IPS DF 6.9 (cell line): ENCODE measurements around the gene CLDN14.

ENCODE experiments used
- DNase-seq: peaks from one replicate; pipeline ENCODE4 v3.0.0-alpha.2; 2013; ENCODE audit warnings: low read depth, low spot score
- H3K27ac ChIP-seq: one replicate; pipeline ENCODE4 v1.5.1; 2013; ENCODE audit warnings: low read length, control low read depth
- H3K27me3 ChIP-seq: 2 replicates; pipeline ENCODE4 v1.6.1; 2013; ENCODE audit warnings: mild to moderate bottlenecking, low read length; ENCODE audit not compliant: control insufficient read depth, insufficient read depth
- H3K36me3 ChIP-seq: 2 replicates; pipeline ENCODE4 v1.6.1; 2013; ENCODE audit warnings: low read length; ENCODE audit not compliant: control insufficient read depth, insufficient read depth
- H3K4me1 ChIP-seq: 2 replicates; pipeline ENCODE4 v1.6.1; 2013; ENCODE audit warnings: low read length; ENCODE audit not compliant: control insufficient read depth, insufficient read depth
- H3K4me3 ChIP-seq: 2 replicates; pipeline ENCODE4 v1.5.1; 2013; ENCODE audit warnings: mild to moderate bottlenecking, low read length
- H3K9me3 ChIP-seq: 2 replicates; pipeline ENCODE4 v1.6.1; 2013; ENCODE audit warnings: low read length, inconsistent platforms; ENCODE audit not compliant: control insufficient read depth, insufficient read depth
- WGBS: extraction: QIAGEN DNeasy Blood & Tissue Kit; methylation state at CpG from one replicate; pipeline ENCODE4 v1.1.7; 2013; ENCODE audit warnings: mixed read lengths, missing lambda C conversion rate; ENCODE audit not compliant: insufficient read length, insufficient coverage; 5-methylcytosine and 5-hydroxymethylcytosine counted together

CLDN14 gene

DNA sequence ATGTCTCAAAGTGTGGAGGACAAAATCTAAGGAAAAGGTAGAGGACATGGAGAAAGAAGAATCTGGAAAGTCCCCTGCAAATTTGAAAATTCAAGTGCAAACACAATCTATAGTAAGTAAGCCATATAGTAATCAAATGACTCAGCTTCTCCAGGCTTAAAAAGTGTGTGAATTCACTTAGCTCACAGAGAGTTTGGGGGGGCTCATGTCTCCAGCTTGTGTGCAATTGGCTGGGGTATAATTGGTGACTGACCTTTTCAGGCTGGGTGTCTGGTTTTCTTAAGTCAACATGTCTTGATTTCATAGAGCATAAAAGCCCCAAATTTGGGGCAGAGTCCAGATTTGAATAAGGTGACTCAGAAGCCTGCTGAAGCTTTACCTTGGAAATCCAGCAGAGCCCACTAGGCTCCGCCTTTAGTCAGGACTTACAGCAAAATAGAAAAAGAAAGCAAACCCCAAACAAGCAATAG, 8.6 kb downstream of the CLDN14 start:
- DNase-seq = no peak
- no peak overlapping the region for H3K4me3 ChIP-seq
- H3K27me3 ChIP-seq = no peaks in the 10 kb centered on the region; the same call in 1 of the 2 replicates
- no CpG with 5 or more reads among the region's 1 CpG for WGBS
- H3K27ac ChIP-seq = no peak overlapping the region
- H3K4me1 ChIP-seq = no peaks in the 10 kb centered on the region
- no peaks in the 10 kb centered on the region for H3K9me3 ChIP-seq
- no peaks in the 10 kb centered on the region for H3K36me3 ChIP-seq

DNA sequence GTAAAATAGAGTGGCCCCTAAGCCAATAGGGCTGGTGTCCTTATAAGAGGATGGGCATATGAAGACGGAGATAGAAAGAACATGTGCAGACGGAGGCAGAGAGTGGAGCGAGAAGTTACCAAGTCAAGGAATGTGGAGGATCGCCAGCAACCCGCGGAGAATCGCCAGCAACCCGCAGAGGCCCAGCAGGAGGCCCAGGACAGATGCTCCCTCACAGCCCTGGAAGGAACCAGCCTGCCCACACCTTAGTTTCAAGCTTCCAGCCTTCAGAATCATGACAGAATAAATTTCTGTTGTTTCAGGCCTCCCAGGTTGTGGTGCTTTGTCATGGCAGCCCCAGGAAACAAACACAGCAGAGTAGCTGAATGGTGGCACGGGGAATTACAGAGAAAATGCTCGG, 9.6 kb downstream of the CLDN14 start:
- Histone ChIP-seq H3K4me1 (no peaks in the 10 kb centered on the region; the same call in 1 of the 2 replicates), H3K4me3 (no peak overlapping the region), H3K27ac (no peak overlapping the region), H3K27me3 (no peaks in the 10 kb centered on the region; the same call in none of the 2 replicates), H3K36me3 (no peaks in the 10 kb centered on the region), H3K9me3 (no peaks in the 10 kb centered on the region)
- no peak for DNase-seq
- WGBS = no CpG with 5 or more reads among the region's 10 CpGs

DNA sequence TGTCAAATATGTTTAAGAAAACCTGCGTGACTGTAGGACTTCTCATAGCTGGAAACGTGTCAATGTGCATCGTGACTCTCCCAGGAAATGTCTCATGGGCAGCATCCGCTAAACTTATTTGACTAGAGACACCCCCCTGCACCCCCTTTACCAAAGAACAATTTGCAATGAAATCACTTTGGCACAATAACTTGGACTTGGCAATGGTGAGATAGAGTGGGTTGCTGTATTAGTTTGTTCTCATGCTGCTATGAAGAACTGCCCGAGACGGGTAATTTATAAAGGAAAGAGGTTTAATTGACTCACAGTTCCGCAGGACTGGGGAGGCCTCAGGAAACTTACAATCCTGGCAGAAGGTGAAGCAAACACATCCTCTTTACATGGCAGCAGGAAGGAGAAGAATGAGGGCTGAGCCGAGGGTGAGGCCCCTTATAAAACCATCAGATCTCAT, 13.8 kb downstream of the CLDN14 start:
- no CpG with 5 or more reads among the region's 8 CpGs for WGBS
- Histone ChIP-seq H3K27me3 (no peaks in the 10 kb centered on the region; the same call in 1 of the 2 replicates), H3K4me3 (no peak overlapping the region)

DNA sequence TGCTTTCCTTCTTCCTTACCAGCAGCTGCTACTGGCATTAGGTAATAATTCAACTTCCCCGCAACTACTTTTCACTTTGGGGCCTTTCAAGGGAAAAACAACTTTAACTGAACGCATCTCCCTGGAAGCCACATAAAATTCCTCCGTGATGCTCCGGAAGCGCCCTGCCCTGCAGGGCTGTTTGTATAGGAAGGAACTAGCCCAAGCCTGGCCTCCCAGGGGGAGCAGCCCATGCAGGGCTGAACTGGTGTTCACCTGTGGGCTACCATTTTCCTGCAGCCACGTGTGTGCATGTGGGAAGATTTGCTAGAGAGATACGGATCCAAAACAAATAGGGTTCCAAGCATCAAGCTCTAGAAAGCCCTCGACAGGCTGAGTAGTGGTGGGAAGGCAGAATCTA, 14.4 kb downstream of the CLDN14 start:
- H3K36me3 ChIP-seq = no peaks in the 10 kb centered on the region
- H3K4me3 ChIP-seq = no peak overlapping the region
- peaks cover 2% of the 10 kb centered on the region for H3K4me1 ChIP-seq
- DNase-seq = no peak
- H3K27me3 ChIP-seq = no peaks in the 10 kb centered on the region; the same call in 1 of the 2 replicates
- no CpG with 5 or more reads among the region's 8 CpGs for WGBS
- no peak overlapping the region for H3K27ac ChIP-seq
- H3K9me3 ChIP-seq = no peaks in the 10 kb centered on the region

More for the DNA sequence above, 13.8 kb downstream of the CLDN14 start:
- Histone ChIP-seq H3K36me3 (no peaks in the 10 kb centered on the region), H3K4me1 (peaks cover 2% of the 10 kb centered on the region), H3K27ac (no peak overlapping the region), H3K9me3 (no peaks in the 10 kb centered on the region)
- DNase-seq = no peak

DNA sequence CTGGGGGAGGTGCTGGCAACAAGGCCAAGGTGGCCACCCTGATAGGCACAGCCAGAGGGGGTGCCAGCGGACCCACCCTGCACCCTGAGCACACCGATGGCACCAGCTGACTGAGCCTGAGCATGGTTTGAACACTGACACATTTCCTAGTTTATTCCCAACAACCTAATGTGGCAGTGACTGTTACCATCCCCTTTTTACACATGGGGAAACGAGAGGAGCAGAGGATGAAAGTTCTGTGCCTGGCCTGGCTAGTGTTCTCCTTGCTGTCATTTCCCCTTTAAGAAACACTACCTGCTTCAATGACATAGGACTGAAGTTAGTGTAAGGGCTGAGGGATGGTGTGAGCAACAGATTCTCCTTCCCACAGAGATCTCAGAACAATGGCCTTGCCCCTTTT, 15.3 kb downstream of the CLDN14 start:
- no peaks in the 10 kb centered on the region for H3K36me3 ChIP-seq
- WGBS = no CpG with 5 or more reads among the region's 3 CpGs
- H3K27ac ChIP-seq = no peak overlapping the region
- no peaks in the 10 kb centered on the region; the same call in 1 of the 2 replicates for H3K27me3 ChIP-seq
- no peak overlapping the region for H3K4me3 ChIP-seq
- H3K9me3 ChIP-seq = no peaks in the 10 kb centered on the region
- H3K4me1 ChIP-seq = peaks cover 2% of the 10 kb centered on the region
- no peak for DNase-seq

DNA sequence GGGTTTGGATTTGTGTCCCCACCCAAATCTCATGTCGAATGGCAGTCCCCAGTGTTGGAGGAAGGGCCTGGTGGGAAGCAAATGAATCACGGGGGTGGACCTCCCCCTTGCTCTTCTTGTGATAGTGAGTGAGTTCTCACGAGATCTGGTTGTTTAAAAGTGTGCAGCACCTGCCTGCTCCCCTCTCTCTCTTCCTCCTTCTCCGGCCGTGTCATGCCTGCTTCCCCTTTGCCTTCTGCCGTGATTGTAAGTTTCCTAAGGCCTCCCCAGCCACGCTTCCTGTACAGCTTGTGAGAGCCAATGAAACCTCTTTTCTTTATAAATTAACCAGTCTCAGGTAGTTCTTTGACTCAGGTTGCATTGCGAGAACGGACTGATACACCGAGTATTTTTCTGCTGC, 15.9 kb downstream of the CLDN14 start:
- no CpG with 5 or more reads among the region's 10 CpGs for WGBS
- Histone ChIP-seq H3K27me3 (no peaks in the 10 kb centered on the region; the same call in 1 of the 2 replicates), H3K9me3 (no peaks in the 10 kb centered on the region), H3K4me1 (peaks cover 2% of the 10 kb centered on the region), H3K4me3 (no peak overlapping the region), H3K27ac (no peak overlapping the region), H3K36me3 (no peaks in the 10 kb centered on the region)
- DNase-seq = no peak

DNA sequence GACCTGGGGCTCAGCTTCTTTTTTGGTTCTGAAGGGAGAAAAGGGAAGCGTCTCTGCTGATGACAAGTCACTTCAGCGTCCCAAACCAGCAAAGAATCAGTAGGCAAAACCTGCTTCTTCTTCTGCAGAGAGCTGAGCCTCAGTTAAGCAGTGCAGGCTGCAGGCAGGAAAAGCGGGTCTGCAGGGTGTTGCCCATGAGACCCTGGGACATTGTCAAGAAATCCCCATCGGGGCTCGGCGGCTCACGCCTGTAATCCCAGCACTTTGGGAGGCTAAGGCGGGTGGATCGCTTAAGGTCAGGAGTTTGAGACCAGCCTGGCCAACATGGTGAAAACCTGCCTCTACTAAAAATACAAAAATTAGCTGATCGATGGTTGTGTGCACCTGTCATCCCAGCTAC, 16.7 kb downstream of the CLDN14 start:
- Histone ChIP-seq H3K27ac (no peak overlapping the region), H3K27me3 (no peaks in the 10 kb centered on the region; the same call in 1 of the 2 replicates), H3K9me3 (no peaks in the 10 kb centered on the region), H3K36me3 (no peaks in the 10 kb centered on the region), H3K4me1 (peaks cover 2% of the 10 kb centered on the region), H3K4me3 (no peak overlapping the region)
- no CpG with 5 or more reads among the region's 10 CpGs for WGBS
- DNase-seq = no peak

DNA sequence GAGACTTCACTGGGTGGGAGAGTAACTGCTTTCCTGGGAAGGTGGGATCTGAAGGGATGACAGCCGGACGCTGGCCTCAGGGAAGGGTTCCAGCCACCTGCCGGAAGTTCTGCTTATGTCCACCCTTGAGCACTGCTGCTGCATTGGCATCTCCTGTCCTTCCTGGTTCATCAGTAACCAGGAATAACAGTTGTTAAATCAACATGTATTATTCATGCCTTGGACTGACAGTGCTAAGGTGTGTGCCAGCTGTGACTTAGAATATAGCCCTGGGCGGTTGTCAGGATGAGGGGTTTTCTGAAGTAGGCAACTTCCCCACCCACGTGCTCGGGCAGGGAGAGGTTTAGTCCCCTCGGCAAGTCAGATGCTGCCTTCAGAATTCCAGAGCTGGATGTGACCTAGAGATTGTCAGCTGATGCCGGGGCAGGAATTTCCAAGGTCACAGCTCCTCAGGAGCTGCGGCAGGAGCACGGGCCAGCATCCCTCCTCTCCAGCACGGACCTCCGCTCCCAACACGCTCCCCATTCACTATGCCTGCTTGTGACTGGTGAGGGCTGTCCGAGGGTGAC, 17.9 kb downstream of the CLDN14 start:
- no peaks in the 10 kb centered on the region for H3K36me3 ChIP-seq
- WGBS = no CpG with 5 or more reads among the region's 14 CpGs
- H3K9me3 ChIP-seq = no peaks in the 10 kb centered on the region
- no peaks in the 10 kb centered on the region; the same call in 1 of the 2 replicates for H3K27me3 ChIP-seq
- DNase-seq = no peak
- H3K27ac ChIP-seq = no peak overlapping the region
- H3K4me3 ChIP-seq = no peak overlapping the region
- H3K4me1 ChIP-seq = peaks cover 2% of the 10 kb centered on the region

DNA sequence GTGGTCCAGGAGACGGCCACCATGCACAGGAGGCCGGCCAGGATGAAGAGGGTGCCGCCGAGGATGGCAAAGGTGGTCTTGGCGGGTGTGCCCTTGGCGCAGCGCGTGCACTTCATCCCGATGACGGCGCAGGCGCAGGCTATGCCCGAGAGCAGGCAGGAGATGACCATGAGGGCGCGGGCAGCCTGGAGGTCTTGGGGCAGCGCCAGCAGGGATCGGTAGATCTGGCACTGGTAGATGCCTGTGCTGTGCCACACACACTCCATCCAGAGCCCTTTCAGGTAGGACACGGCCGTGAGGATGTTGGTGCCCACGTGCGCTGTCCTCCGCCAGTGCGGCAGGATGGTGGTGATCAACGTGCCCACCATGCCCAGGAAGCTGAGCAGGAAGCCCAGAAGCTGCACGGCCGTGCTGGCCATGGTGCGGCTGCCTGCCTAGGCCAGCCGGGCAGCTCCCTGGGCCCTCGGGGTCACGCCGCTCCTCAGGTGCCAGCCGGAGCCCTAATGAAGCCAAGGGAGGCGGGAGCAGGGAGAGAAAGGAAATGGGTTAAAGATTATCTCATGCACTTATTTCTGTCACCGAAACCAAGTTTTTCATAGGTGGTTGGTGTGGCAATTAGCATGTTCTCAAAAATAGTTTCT, 18.5 kb downstream of the CLDN14 start:
- H3K27ac ChIP-seq = no peak overlapping the region
- no peaks in the 10 kb centered on the region for H3K36me3 ChIP-seq
- H3K27me3 ChIP-seq = no peaks in the 10 kb centered on the region; the same call in 1 of the 2 replicates
- H3K4me3 ChIP-seq = no peak overlapping the region; the same call in 1 of the 2 replicates
- no peaks in the 10 kb centered on the region for H3K9me3 ChIP-seq
- no peak for DNase-seq
- no CpG with 5 or more reads among the region's 34 CpGs for WGBS
- peaks cover 2% of the 10 kb centered on the region for H3K4me1 ChIP-seq

DNA sequence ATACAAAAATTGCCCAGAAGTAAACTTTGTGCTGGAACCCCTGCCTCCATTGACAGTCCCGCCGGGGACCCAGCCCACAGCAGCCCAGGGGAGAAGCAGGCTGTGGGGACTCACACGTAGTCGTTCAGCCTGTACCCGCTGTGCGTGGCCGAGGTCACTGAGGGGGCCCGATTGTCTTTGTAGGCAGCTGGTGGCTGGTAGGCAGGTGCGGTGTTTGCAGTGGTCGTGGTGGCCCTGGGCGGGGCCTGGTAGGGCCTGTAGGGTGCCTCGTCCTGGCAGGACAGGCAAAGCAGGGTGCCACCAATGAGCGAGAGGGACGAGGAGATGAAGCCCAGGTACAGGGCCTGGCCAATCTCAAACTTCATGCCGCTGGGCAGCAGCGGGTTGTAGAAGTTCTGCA, 19.1 kb downstream of the CLDN14 start:
- Histone ChIP-seq H3K4me3 (no peak overlapping the region), H3K9me3 (no peaks in the 10 kb centered on the region), H3K27me3 (no peaks in the 10 kb centered on the region; the same call in 1 of the 2 replicates), H3K4me1 (peaks cover 2% of the 10 kb centered on the region), H3K27ac (no peak overlapping the region), H3K36me3 (no peaks in the 10 kb centered on the region)
- DNase-seq = no peak
- WGBS = no CpG with 5 or more reads among the region's 16 CpGs
